HG02759 (cell line): ENCODE measurements around the gene RAB29.

Experiments
- ATAC-seq: cut with Tn5 transposase; IDR thresholded peaks from one replicate; pipeline ENCODE4 v1.9.1; 2021; ENCODE audit warnings: mild to moderate bottlenecking, moderate library complexity; ENCODE audit not compliant: unreplicated experiment

Gene RAB29

GRCh38 chr1:205766038-205766437 is 9.2 kb downstream of the RAB29 start:
- no peak for ATAC-seq

GRCh38 chr1:205764578-205764977 is 10.7 kb downstream of the RAB29 start:
- ATAC-seq: no peak

GRCh38 chr1:205763980-205764379 is 11.3 kb downstream of the RAB29 start:
- ATAC-seq: no peak

- no peak for ATAC-seq
These were observed 14.7 kb downstream of the RAB29 start for GRCh38 chr1:205760606-205761005.

- no peak for ATAC-seq
These were observed 18.7 kb downstream of the RAB29 start for GRCh38 chr1:205756552-205756951.

GRCh38 chr1:205754857-205755256 is 20.4 kb downstream of the RAB29 start:
- ATAC-seq: no peak

GRCh38 chr1:205751036-205751651 is 24.1 kb downstream of the RAB29 start:
- ATAC-seq: no peak

GRCh38 chr1:205750138-205751035 is 24.9 kb downstream of the RAB29 start, which contains the start of gene NUCKS1:
Gene NUCKS1 (minus strand): TSS chr1:205750182. CDS start chr1:205749973, 209 bp downstream.
- peak; percentile 76 for ATAC-seq

- peak; percentile 78 for ATAC-seq
These were observed 25.8 kb downstream of the RAB29 start for GRCh38 chr1:205749234-205750137.

- peak; percentile 10 for ATAC-seq
These were observed 26.7 kb downstream of the RAB29 start for GRCh38 chr1:205748403-205749233.

- no peak for ATAC-seq
These were observed 28.4 kb downstream of the RAB29 start for GRCh38 chr1:205746757-205747412.

- ATAC-seq: no peak
These were observed 30.9 kb downstream of the RAB29 start for GRCh38 chr1:205744403-205744802.

- no peak for ATAC-seq
These were observed 31.3 kb downstream of the RAB29 start for GRCh38 chr1:205743977-205744376.

- ATAC-seq: no peak
These were observed 33.6 kb downstream of the RAB29 start for GRCh38 chr1:205741681-205742080.

GRCh38 chr1:205739348-205740160 is 35.7 kb downstream of the RAB29 start:
- ATAC-seq: no peak

GRCh38 chr1:205735218-205735617 is 40.1 kb downstream of the RAB29 start:
- no peak for ATAC-seq

GRCh38 chr1:205733438-205734175 is 41.7 kb downstream of the RAB29 start:
- no peak for ATAC-seq

- ATAC-seq: no peak
These were observed 45.2 kb downstream of the RAB29 start for GRCh38 chr1:205729945-205730610.
